Stimulated activated memory B cell treated with anti-CD40 and anti-IgM and Interleukin-4, amounts not matched to agents 10 μg/mL and 1 μg/mL and 100 μg/mL, for 72 hours (primary cell): ENCODE data around the gene RAB1B.
A peak's percentile ranks its signal among the peaks of the same experiment; 100 is the strongest.

Experiments
- ATAC-seq: fragments of 150-1000 bp; cut with Tn5 transposase; 2 replicates; pipeline ENCODE4 v1.10.0; 2021
- H3K27ac Mint-ChIP-seq: one replicate; pipeline ENCODE4 v1.8.0; 2022; ENCODE audit warnings: mild to moderate bottlenecking, mixed read lengths
- H3K27me3 Mint-ChIP-seq: one replicate; pipeline ENCODE4 v1.8.0; 2022; ENCODE audit warnings: mixed read lengths
- H3K36me3 Mint-ChIP-seq: one replicate; pipeline ENCODE4 v1.8.0; 2022; ENCODE audit warnings: mixed read lengths
- H3K4me1 Mint-ChIP-seq: one replicate; pipeline ENCODE4 v1.8.0; 2022; ENCODE audit warnings: mixed read lengths
- H3K4me3 Mint-ChIP-seq: one replicate; pipeline ENCODE4 v1.8.0; 2022; ENCODE audit warnings: mild to moderate bottlenecking, moderate library complexity, mixed read lengths
- H3K9me3 Mint-ChIP-seq: one replicate; pipeline ENCODE4 v1.8.0; 2022; ENCODE audit warnings: mixed read lengths

The RAB1B gene

DNA sequence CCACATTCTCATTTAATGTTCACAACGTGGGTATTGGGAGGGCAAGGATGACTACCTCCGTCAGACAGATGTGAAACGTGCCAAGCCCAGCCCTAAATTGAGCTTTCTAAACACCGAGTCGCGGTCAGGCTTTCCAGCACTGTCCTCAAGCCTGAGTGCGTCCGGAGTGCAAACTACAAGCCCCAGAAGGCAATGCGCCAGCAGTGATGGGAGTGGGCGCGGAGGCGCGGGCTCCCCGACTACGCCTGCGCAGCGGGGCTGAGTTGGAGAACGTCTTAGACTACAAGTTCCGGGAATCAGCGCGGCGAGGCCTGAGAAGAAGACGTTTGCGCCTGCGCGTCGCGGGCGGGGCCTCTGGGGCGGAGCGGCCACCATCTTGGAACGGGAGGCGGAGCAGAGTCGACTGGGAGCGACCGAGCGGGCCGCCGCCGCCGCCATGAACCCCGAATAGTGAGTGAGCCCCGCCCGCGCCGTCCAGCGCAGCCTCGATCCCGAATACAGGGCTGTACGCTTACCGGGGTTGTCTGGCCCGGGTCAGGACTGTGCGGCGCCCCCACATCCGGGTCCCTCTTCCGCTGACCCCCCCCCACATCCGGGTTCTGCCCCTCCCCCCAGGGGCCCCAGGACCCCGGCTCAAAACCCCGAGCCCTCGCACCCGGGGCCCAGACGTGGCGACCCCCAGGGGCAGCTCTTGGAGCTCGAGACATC is at the start of gene RAB1B:
TSS of gene RAB1B (plus strand) at position 396 of the 708 bp plus-strand sequence. CDS start at position 437, 41 bp downstream.
- Mint-ChIP-seq H3K4me3 (peak within 1 kb of the TSS; percentile 92), H3K27ac (peak within 1 kb of the TSS; percentile 90), H3K9me3 (no peaks in the 10 kb centered on the region), H3K27me3 (no peaks in the 10 kb centered on the region), H3K36me3 (peaks cover 43% of the 10 kb centered on the region), H3K4me1 (peaks cover 35% of the 10 kb centered on the region)
- peak; percentile 94 for ATAC-seq

DNA sequence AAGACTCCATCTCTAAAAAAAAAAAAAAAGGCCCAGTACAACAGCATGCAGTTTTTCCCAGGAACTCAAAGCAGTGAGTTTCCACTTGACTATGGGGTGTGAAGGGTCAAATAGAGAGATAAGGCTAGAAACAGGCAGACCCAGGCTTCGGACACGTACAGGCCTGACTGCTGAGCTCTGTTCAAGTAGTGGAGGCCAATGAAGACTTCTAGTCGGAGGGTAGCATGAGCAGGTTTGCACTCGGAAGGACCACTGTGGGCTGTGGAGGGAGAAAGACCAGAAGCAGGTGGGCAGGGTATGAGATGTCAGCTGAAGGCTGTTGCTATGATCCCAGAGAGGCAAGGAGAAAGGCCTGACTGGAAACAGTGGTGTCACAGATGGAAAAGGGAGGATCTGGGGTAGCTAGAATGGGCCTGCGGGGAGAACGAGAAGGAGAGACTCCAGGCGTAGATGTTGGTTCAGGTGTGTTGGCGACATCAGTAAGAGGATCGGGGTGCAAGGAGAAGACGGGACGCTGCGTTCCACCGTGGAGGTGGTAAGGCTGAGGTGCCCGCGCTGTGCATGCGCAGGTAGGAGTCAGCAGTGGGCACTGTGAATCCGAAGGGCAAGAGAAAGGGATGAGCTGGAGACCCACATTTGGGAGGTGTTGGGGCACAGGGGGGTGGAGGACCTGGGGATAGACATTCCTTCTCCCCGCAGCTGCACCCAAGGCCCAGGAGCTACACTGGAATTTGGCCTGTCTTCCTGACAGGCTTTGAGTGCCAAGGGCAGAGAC is 49.4 kb upstream of the RAB1B start:
- Mint-ChIP-seq H3K36me3 (peaks cover 57% of the 10 kb centered on the region), H3K4me3 (no peak overlapping the region), H3K27me3 (no peaks in the 10 kb centered on the region), H3K27ac (peak overlapping the region; percentile 92), H3K4me1 (peaks cover 16% of the 10 kb centered on the region), H3K9me3 (no peaks in the 10 kb centered on the region)
- ATAC-seq, result no peak

DNA sequence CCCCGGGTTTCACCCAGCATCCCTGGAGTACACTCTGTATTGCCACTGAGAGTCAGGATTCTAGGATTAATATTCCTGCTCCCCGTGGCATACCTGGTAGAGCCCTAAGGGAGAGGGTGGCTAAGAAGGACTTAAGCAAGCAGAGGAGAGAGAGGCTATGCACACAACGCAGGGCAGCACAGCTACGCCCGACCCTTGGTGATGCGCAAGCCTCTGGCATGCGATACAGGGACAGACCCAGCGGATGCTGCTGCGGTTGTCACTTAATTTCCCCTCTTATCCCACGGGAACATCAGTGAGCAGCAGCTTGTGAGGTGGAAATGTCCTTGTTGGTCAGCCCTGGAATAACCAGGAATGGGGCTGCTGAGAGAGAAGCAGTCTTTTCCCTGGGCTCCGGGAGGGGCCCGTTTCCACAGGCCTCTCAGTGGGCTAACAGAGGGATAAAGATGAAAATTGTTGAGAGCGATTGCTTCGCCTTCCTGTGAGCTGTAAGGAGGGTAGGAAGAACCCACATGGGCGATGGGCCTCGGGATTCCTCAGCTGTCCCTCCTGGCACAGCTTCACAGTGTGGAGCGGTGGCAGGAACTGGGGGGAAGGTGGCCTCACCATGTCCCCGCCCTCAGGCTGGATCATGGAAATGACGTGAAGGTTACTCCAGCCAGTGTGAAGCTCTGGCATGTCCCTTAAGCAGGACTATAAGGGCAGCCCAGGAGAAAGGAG is 48.4 kb upstream of the RAB1B start:
- Mint-ChIP-seq H3K27me3 (no peaks in the 10 kb centered on the region), H3K27ac (peak overlapping the region; percentile 92), H3K4me1 (peaks cover 16% of the 10 kb centered on the region), H3K9me3 (no peaks in the 10 kb centered on the region), H3K36me3 (peaks cover 56% of the 10 kb centered on the region), H3K4me3 (no peak overlapping the region)
- ATAC-seq, result no peak

DNA sequence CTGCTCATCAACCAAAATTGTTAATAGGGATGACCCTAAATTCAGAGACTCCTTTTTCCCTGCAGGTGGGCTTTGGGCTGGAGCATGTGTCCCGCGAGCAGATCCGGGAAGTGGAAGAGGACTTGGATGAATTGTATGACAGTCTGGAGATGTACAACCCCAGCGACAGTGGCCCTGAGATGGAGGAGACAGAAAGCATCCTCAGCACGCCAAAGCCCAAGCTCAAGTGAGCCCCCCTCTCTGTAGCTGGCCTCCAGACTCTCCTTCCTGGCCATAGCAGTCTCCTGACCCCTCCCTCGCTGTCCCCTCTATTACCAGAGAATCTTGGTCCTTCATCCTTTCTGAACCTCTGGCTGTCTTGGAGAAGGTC is 47.9 kb upstream of the RAB1B start:
- Mint-ChIP-seq H3K4me1 (peaks cover 16% of the 10 kb centered on the region), H3K27me3 (no peaks in the 10 kb centered on the region), H3K9me3 (no peaks in the 10 kb centered on the region), H3K27ac (peak overlapping the region; percentile 92), H3K4me3 (no peak overlapping the region), H3K36me3 (peaks cover 59% of the 10 kb centered on the region)
- ATAC-seq, result no peak

DNA sequence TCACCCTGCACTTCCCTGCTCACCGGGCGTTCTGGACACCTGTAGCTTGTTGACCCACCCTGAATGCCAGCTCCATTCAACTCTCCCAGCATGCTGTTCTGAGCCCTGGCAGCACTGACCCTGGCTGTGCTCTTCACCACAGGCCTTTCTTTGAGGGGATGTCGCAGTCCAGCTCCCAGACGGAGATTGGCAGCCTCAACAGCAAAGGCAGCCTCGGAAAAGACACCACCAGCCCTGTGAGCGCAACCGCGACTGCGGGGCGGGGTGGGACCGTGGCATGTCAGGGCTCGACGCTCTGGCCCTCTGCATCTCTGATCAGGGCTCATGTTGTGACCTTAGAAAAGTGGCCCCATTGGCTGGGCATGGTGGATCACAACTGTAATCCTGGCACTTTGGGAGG is 47.4 kb upstream of the RAB1B start:
- Mint-ChIP-seq H3K4me1 (peaks cover 16% of the 10 kb centered on the region), H3K36me3 (peaks cover 58% of the 10 kb centered on the region), H3K4me3 (no peak overlapping the region), H3K9me3 (no peaks in the 10 kb centered on the region), H3K27me3 (no peaks in the 10 kb centered on the region), H3K27ac (peak overlapping the region; percentile 92)
- ATAC-seq, result no peak

DNA sequence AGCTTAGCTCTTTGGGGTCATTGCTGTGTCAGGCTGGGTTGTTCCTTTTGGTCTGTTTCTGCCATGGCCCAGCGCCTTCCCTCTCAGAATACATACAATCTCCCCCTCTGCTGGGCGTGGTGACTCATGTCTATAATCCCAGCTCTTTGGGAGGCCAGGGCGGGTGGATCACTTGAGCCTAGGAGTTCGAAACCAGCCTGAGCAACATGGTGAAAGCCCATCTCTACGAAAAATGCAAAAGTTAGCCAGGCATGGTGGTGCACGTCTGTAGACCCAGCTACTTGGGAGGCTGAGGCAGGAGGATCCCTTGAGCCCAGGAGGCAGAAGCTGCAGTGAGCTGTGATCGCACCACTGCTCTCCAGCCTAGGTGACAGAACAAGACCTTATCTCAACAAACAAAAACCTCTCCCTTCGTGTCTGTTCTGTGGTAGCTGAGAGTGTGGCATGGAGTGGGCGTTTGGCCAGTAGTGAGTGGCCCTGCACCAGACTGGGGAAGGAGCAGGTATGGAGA is 46.7 kb upstream of the RAB1B start:
- Mint-ChIP-seq H3K36me3 (peaks cover 50% of the 10 kb centered on the region), H3K9me3 (no peaks in the 10 kb centered on the region), H3K27ac (peak overlapping the region; percentile 92), H3K4me3 (peak overlapping the region; percentile 36), H3K4me1 (peaks cover 16% of the 10 kb centered on the region), H3K27me3 (no peaks in the 10 kb centered on the region)
- ATAC-seq, result peak; percentile 56

DNA sequence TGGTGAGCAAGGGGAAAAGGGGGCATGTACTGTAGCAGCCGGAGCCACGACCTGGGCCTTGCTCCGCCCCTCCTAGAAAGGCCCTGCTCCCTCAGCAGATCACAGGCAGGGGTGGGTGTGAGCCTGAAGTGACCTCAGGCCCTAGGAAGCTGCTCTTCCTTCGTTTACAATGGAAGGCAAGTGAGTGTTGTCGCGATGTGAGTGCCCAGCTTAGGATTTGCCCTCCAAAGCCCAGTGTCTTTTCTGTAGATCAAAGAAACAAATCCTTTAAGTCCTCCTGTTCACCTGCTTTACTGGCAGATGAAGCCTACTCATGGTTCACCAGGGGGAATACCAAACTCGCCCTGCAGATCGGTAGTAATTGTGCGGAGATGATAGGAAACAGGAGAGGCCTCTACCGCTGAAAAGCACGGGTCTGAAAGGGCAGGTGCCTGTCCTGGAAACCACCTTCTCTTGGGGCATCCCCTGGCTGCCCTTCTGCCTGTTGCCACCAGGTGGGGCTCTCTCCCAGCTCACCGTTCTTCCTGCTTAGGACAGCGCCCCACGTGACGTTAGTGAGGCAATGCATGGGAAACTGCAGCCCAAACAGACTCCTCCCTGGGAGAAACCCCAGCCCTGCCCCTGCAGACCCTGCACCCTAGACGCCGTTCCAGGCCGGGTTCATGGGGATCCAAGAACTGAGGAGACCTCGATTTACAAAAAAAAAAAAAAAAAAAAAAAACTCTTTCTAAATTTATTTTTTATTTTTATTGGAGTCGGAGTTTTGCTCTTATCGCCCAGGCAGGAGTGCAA is 45.9 kb upstream of the RAB1B start:
- Mint-ChIP-seq H3K27me3 (no peaks in the 10 kb centered on the region), H3K9me3 (no peaks in the 10 kb centered on the region), H3K4me1 (peaks cover 16% of the 10 kb centered on the region), H3K4me3 (peak overlapping the region; percentile 8), H3K27ac (peak overlapping the region; percentile 92), H3K36me3 (peaks cover 47% of the 10 kb centered on the region)
- ATAC-seq, result peak; percentile 97

DNA sequence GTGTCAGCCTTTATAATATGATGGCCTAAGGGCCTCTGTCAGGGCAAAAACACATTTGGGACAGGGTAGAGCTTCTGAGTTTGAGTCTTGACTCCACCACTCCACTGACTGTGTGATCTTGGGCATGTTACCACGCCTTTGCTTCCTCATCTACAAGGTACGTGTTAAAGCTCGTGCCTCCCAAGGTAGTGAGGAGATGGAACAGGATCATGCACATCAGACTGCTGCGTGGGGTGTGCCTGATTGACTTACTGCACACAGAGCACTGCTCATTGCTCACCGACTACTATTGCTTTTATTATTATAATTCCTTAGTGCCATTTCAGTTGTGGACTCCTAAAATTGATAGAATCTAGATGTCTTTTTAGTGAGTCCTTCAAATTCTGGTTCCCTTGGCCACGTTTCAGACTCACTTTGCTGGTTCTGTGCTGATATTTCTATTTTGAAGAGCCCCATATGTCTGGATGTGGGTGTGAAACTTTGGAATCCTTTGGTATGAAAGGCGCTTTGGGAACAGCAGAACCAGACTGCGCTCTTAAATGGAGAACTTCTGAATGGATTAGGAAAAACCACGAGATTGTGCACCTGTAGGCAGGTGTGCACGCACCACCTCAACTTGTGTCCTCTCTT is 44.1 kb upstream of the RAB1B start:
- Mint-ChIP-seq H3K4me1 (peaks cover 16% of the 10 kb centered on the region), H3K27ac (no peak overlapping the region), H3K27me3 (no peaks in the 10 kb centered on the region), H3K9me3 (no peaks in the 10 kb centered on the region), H3K36me3 (peaks cover 46% of the 10 kb centered on the region), H3K4me3 (no peak overlapping the region)
- ATAC-seq, result no peak

DNA sequence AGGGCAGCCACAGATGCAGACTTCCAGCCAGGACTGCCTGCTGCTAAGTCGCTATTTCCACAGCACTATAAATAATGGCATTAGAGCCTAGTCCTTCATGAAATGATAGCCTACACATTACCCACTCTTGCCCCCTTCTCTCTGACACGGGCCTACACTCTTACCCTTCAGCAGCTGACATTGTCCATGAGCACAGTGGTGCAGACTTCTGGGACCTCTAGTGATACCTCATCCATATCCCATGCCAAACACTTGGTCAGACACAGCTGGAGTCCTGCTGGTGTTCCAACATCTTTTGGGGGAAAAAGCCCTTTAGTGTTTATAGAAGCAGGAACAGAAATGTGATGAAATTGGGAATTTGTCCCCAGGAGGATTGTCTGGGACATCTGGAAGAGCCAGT is 43.4 kb upstream of the RAB1B start:
- ATAC-seq, result no peak
- Mint-ChIP-seq H3K9me3 (no peaks in the 10 kb centered on the region), H3K27me3 (no peaks in the 10 kb centered on the region), H3K36me3 (peaks cover 49% of the 10 kb centered on the region), H3K4me1 (peaks cover 16% of the 10 kb centered on the region), H3K27ac (no peak overlapping the region), H3K4me3 (no peak overlapping the region)

DNA sequence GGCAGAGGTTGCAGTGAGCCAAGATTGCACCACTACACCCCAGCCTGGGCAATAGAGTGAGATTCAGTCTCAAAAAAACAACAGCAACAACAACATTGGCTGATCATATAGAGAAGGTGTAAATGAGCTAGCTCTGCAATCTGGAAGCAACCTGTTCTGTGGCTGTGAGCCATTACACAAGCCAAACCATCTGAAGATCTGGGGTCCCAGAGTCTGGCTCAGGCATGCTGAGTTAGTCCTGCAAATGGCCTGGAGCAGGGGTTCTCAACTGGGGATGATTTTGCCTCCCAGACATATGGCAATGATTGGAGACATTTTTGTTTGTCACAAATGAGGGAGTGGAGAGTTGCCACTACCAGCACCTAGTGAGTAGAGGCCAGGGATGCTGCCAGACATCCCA is 42.3 kb upstream of the RAB1B start:
- peaks cover 16% of the 10 kb centered on the region for H3K4me1 Mint-ChIP-seq
- H3K27ac Mint-ChIP-seq, result no peak overlapping the region
- H3K4me3 Mint-ChIP-seq, result no peak overlapping the region
- H3K9me3 Mint-ChIP-seq, result no peaks in the 10 kb centered on the region
- H3K27me3 Mint-ChIP-seq, result no peaks in the 10 kb centered on the region
- peaks cover 41% of the 10 kb centered on the region for H3K36me3 Mint-ChIP-seq
- no peak for ATAC-seq

DNA sequence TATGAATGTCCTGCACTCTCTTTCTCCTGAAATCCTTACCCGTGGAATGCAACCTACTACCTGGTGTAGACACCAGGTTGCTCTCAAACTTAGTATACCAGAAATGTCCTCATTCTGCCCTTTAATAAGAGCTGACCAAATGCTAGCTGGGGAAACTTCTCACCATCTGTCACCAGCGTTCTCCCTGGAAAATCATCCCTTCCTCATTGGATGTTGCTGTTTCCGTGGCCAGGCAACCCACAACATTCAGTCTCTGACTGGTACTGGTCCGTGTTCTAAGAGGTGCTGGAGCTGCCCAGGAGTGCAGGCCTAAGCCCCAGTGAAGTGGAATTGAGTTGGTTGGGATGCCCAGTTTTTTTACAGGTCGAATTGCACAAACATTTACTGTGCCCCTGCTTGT is 40.7 kb upstream of the RAB1B start:
- H3K4me1 Mint-ChIP-seq, result peaks cover 1% of the 10 kb centered on the region
- H3K9me3 Mint-ChIP-seq, result no peaks in the 10 kb centered on the region
- no peaks in the 10 kb centered on the region for H3K27me3 Mint-ChIP-seq
- peaks cover 43% of the 10 kb centered on the region for H3K36me3 Mint-ChIP-seq
- no peak overlapping the region for H3K4me3 Mint-ChIP-seq
- no peak overlapping the region for H3K27ac Mint-ChIP-seq
- no peak for ATAC-seq

DNA sequence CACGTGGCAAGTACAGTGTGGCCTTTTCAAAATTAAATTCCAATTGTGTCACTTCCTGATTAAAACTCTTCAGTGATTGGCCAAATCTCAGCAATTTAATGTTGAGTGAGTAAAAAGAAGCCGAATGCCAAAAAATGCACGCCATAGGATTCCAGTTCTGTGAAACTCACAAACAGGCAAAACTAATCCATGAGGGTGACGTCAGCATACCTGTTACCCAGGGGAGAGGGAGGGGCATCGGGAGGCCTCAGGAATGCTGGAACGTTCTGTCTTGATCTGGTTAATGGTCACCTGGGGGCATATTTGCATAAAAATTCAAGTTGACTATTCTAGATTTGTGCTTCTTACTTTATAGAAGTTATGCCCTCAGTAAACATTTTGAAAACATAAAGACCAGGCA is 39.9 kb upstream of the RAB1B start:
- Mint-ChIP-seq H3K4me3 (no peak overlapping the region), H3K27ac (no peak overlapping the region), H3K9me3 (no peaks in the 10 kb centered on the region), H3K36me3 (peaks cover 51% of the 10 kb centered on the region), H3K27me3 (no peaks in the 10 kb centered on the region), H3K4me1 (no peaks in the 10 kb centered on the region)
- no peak for ATAC-seq

DNA sequence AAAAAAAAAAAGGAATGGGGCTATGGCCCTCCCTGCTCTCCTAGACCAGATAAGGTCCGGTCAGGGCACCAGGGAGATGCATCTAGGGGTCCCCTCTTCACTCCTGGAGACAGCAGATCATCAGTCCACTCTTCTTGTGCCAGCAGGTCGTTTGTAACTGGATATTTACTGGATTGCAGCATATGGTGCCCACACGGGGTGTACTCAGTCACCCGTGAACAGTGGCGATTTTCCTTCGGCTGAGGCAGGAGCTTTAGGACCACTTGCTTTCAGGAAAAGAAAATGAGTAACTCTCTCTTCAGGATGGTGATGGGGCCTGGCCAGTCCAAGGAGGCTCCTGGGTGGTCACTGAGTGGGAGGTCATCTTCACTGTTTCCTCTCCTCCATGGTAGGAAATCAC is 38.3 kb upstream of the RAB1B start:
- Mint-ChIP-seq H3K27ac (no peak overlapping the region), H3K9me3 (no peaks in the 10 kb centered on the region), H3K4me3 (no peak overlapping the region), H3K36me3 (peaks cover 59% of the 10 kb centered on the region), H3K27me3 (no peaks in the 10 kb centered on the region), H3K4me1 (no peaks in the 10 kb centered on the region)
- ATAC-seq, result no peak

DNA sequence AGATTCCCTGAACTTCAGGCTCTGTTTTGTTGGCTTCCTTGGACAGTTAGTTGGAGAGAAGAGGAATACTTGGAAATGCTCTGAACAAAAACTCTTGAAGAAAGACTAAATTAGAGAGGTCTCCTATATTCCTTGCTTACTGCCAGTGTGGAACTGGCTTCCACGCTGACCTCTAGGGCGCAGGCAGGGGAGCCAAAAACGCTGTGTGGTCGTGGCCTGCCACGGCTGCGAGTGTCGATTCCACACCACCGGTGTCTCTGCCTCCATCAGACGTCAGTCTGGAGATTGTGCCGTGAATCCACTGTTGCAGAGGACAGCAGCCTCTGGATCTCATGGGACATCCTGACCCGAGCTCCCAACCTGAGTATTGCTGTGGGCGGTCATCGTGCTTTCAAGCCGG is 37.5 kb upstream of the RAB1B start:
- Mint-ChIP-seq H3K9me3 (no peaks in the 10 kb centered on the region), H3K4me1 (no peaks in the 10 kb centered on the region), H3K27ac (no peak overlapping the region), H3K4me3 (no peak overlapping the region), H3K36me3 (peaks cover 65% of the 10 kb centered on the region), H3K27me3 (no peaks in the 10 kb centered on the region)
- no peak for ATAC-seq
